Skeletal muscle satellite cell (primary cell): ENCODE data around the gene NEK2.

Experiments used
- H3K27me3 ChIP-seq: 2 replicates; pipeline ENCODE4 v1.7.0; 2013; ENCODE audit warnings: low read length; ENCODE audit not compliant: control insufficient read depth, insufficient read depth
- H3K36me3 ChIP-seq: 2 replicates; pipeline ENCODE4 v1.7.0; 2013; ENCODE audit warnings: mild to moderate bottlenecking, control low read depth, low read length; ENCODE audit not compliant: insufficient read depth
- H3K4me1 ChIP-seq: 2 replicates; pipeline ENCODE4 v1.7.0; 2013; ENCODE audit warnings: low read length; ENCODE audit not compliant: control insufficient read depth, insufficient read depth
- H3K4me2 ChIP-seq: 2 replicates; pipeline ENCODE4 v1.7.0; 2013; ENCODE audit warnings: mild to moderate bottlenecking, low read length
- H3K4me3 ChIP-seq: 2 replicates; pipeline ENCODE4 v1.7.0; 2013; ENCODE audit warnings: low read length
- H3K9ac ChIP-seq: 2 replicates; pipeline ENCODE4 v1.7.0; 2013; ENCODE audit warnings: mild to moderate bottlenecking, low read depth, low read length, moderate library complexity
- H3K9me3 ChIP-seq: replicated peaks from 2 replicates; pipeline ENCODE4 v1.7.0; 2013; ENCODE audit warnings: mild to moderate bottlenecking, control low read depth, low read length

The NEK2 gene

GRCh38 chr1:211612786-211613107 lies 62.7 kb downstream of the NEK2 start:
- no peaks in the 10 kb centered on the region for H3K27me3 ChIP-seq
- H3K4me3 ChIP-seq: no peak overlapping the region
- no peaks in the 10 kb centered on the region for H3K36me3 ChIP-seq
- H3K4me1 ChIP-seq: peaks cover 20% of the 10 kb centered on the region
- no peak overlapping the region for H3K4me2 ChIP-seq
- H3K9me3 ChIP-seq: no peaks in the 10 kb centered on the region
- peak overlapping the region; percentile 47 for H3K9ac ChIP-seq
